GM06990 (cell line): ENCODE data around the gene OCA2.
"Not testable (repeated sequence)": the region's sequence is repeated elsewhere in the genome, so short reads cannot be mapped to it uniquely, and the experiment has no call there.

ENCODE experiments used
- DNase-seq: peaks from one replicate; pipeline ENCODE4 v3.0.0-alpha.2; 2011; ENCODE audit not compliant: insufficient read length; ENCODE audit errors: extremely low read depth
- H3K27me3 ChIP-seq: replicated peaks from 2 replicates; pipeline ENCODE4 v1.6.0; 2011; ENCODE audit warnings: low read length; ENCODE audit not compliant: control insufficient read depth, insufficient read depth
- H3K36me3 ChIP-seq: 2 replicates; pipeline ENCODE4 v1.5.1; 2011; ENCODE audit warnings: low read length; ENCODE audit not compliant: control insufficient read depth, insufficient read depth
- H3K4me3 ChIP-seq: replicated peaks from 2 replicates; pipeline ENCODE4 v1.5.1; 2011; ENCODE audit warnings: low read depth, mild to moderate bottlenecking, control low read depth, low read length
- CTCF ChIP-seq: IDR thresholded peaks from 2 replicates; pipeline ENCODE4 v1.5.1; 2011; ENCODE audit warnings: low read length, control low read depth, mild to moderate bottlenecking, inconsistent platforms; ENCODE audit not compliant: insufficient read depth, poor library complexity, severe bottlenecking

OCA2 gene

GRCh38 chr15:27965546-27965945, 133.6 kb downstream of the OCA2 start:
- DNase-seq, result no peak
- Histone ChIP-seq H3K27me3 (no peaks in the 10 kb centered on the region), H3K4me3 (no peak overlapping the region), H3K36me3 (no peaks in the 10 kb centered on the region)
- no peak for TF ChIP-seq CTCF

GRCh38 chr15:27961801-27962200, 137.3 kb downstream of the OCA2 start:
- no peak for DNase-seq
- no peaks in the 10 kb centered on the region for H3K27me3 ChIP-seq
- TF ChIP-seq CTCF, result no peak
- no peaks in the 10 kb centered on the region for H3K36me3 ChIP-seq
- no peak overlapping the region for H3K4me3 ChIP-seq

GRCh38 chr15:27958911-27959578, 140.1 kb downstream of the OCA2 start:
- H3K27me3 ChIP-seq, result no peaks in the 10 kb centered on the region
- DNase-seq, result no peak
- no peak for TF ChIP-seq CTCF
- no peaks in the 10 kb centered on the region for H3K36me3 ChIP-seq
- no peak overlapping the region for H3K4me3 ChIP-seq

GRCh38 chr15:27956285-27956684, 142.8 kb downstream of the OCA2 start:
- no peak for TF ChIP-seq CTCF
- H3K27me3 ChIP-seq, result no peaks in the 10 kb centered on the region
- no peaks in the 10 kb centered on the region for H3K36me3 ChIP-seq
- no peak for DNase-seq
- H3K4me3 ChIP-seq, result no peak overlapping the region

GRCh38 chr15:27955087-27955486, 144.0 kb downstream of the OCA2 start:
- Histone ChIP-seq H3K36me3 (no peaks in the 10 kb centered on the region), H3K4me3 (no peak overlapping the region), H3K27me3 (no peaks in the 10 kb centered on the region)
- DNase-seq, result no peak
- TF ChIP-seq CTCF, result no peak

- not testable (repeated sequence) for H3K4me3 ChIP-seq, DNase-seq, H3K36me3 ChIP-seq, H3K27me3 ChIP-seq
Observed at GRCh38 chr15:27952593-27952992, 146.5 kb downstream of the OCA2 start.
